ENCODE results near the gene HNRNPC. TPM values are rescaled to one million over a fixed set of nuclear protein-coding genes. Genes with fewer than 3 reads are reported as not detected.

HNRNPC gene
- total RNA-seq, 4 donors from 2014 or later: 192 to 343 (median 212) TPM

GRCh38 chr14:21191809-21192446 lies 77.3 kb downstream of the HNRNPC start:
- Histone ChIP-seq H3K9me3 (no peaks in the 10 kb centered on the region), H3K27me3 (no peaks in the 10 kb centered on the region), H3K4me3 (peak overlapping the region in 3 of 4 donors; percentile 26 to 45 (median 30)), H3K4me1 (peaks cover 0 to 11% (median 8%) of the 10 kb centered on the region in 4 donors), H3K27ac (no peak overlapping the region), H3K36me3 (no peaks in the 10 kb centered on the region)
- in situ Hi-C loops (cut with MboI; ENCODE audit: low pct_ligation_motif_present in 1 of 4, low pct_unique_long_range_greater_than_20kb in 1 of 4, low sequenced_read_pairs in 3 of 4) (no loop called here), intact Hi-C loops (cut with DNase I; ENCODE audit: low total_unique reads) (no loop called here)
- DNase-seq: peak; percentile 85
- no peak for TF ChIP-seq EP300 (IDR thresholded peaks at IDR 0.05; ENCODE audit: low read depth)
- TF ChIP-seq POLR2A (IDR thresholded peaks at IDR 0.05): no peak
- no peak for TF ChIP-seq POLR2AphosphoS5 (IDR thresholded peaks at IDR 0.05)
- no peak for TF ChIP-seq CTCF (IDR thresholded peaks at IDR 0.05)
- 9% methylated on average over 11 of the region's 19 CpGs; no CpG with 5 or more reads in 1 of the 2 donors for WGBS, 2 donors (ENCODE audit: low coverage in 1 of 2)

GRCh38 chr14:21191261-21191808 lies 77.9 kb downstream of the HNRNPC start:
- WGBS, 2 donors (ENCODE audit: low coverage in 1 of 2): 62 to 78% methylated on average over 2 to 7 of the region's 7 CpGs
- intact Hi-C loops (cut with DNase I; ENCODE audit: low total_unique reads) (no loop called here), in situ Hi-C loops (cut with MboI; ENCODE audit: low pct_ligation_motif_present in 1 of 4, low pct_unique_long_range_greater_than_20kb in 1 of 4, low sequenced_read_pairs in 3 of 4) (no loop called here)
- Histone ChIP-seq H3K4me3 (peak overlapping the region in 2 of 4 donors; percentile 30 to 45), H3K9me3 (no peaks in the 10 kb centered on the region), H3K36me3 (no peaks in the 10 kb centered on the region), H3K4me1 (peaks cover 0 to 11% (median 8%) of the 10 kb centered on the region in 4 donors), H3K27me3 (no peaks in the 10 kb centered on the region), H3K27ac (no peak overlapping the region)
- no peak for DNase-seq
- TF ChIP-seq POLR2A (IDR thresholded peaks at IDR 0.05) (no peak), EP300 (IDR thresholded peaks at IDR 0.05; ENCODE audit: low read depth) (no peak), CTCF (IDR thresholded peaks at IDR 0.05) (no peak), POLR2AphosphoS5 (IDR thresholded peaks at IDR 0.05) (no peak)

- intact Hi-C loops (cut with DNase I; ENCODE audit: low total_unique reads): no loop called here
- TF ChIP-seq EP300 (IDR thresholded peaks at IDR 0.05; ENCODE audit: low read depth): no peak
- TF ChIP-seq CTCF (IDR thresholded peaks at IDR 0.05): no peak
- no peak for TF ChIP-seq POLR2A (IDR thresholded peaks at IDR 0.05)
- TF ChIP-seq POLR2AphosphoS5 (IDR thresholded peaks at IDR 0.05): no peak
- Histone ChIP-seq H3K27ac (no peak overlapping the region), H3K4me3 (no peak overlapping the region), H3K36me3 (no peaks in the 10 kb centered on the region), H3K27me3 (no peaks in the 10 kb centered on the region), H3K4me1 (no peaks in the 10 kb centered on the region), H3K9me3 (peaks cover 0 to 4% of the 10 kb centered on the region in 2 donors)
- DNase-seq: no peak
- in situ Hi-C loops (cut with MboI; ENCODE audit: low pct_ligation_motif_present in 1 of 4, low pct_unique_long_range_greater_than_20kb in 1 of 4, low sequenced_read_pairs in 3 of 4): no loop called here
- WGBS, 2 donors (ENCODE audit: low coverage in 1 of 2): 17 to 43% methylated on average over 4 to 5 of the region's 5 CpGs
Observed at GRCh38 chr14:21185491-21185890, 83.8 kb downstream of the HNRNPC start.

DNA sequence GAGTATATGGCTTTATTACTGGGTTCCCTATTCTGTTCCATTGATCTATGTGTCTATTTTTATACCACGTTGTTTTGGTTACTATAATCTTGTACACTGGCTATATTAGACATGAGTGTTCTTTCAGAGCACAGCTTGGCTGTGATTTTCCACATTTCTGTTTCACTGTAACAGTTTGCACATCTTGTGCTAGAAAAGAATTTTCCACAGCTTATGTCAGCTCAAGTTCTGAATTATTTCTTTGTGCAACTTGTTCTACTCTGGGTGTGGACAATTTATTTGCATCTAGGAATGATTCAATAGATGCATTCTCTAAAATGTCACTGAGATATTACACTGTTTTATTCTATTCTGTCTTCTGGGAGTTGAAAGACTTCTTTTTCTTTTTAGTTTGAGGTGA lies 85.0 kb downstream of the HNRNPC start:
- Histone ChIP-seq H3K4me3 (no peak overlapping the region), H3K27me3 (no peaks in the 10 kb centered on the region), H3K4me1 (no peaks in the 10 kb centered on the region), H3K9me3 (peaks cover 0 to 4% of the 10 kb centered on the region in 2 donors), H3K27ac (no peak overlapping the region), H3K36me3 (no peaks in the 10 kb centered on the region)
- no peak for TF ChIP-seq POLR2A (IDR thresholded peaks at IDR 0.05)
- TF ChIP-seq POLR2AphosphoS5 (IDR thresholded peaks at IDR 0.05): no peak
- TF ChIP-seq CTCF (IDR thresholded peaks at IDR 0.05): no peak
- no peak for TF ChIP-seq EP300 (IDR thresholded peaks at IDR 0.05; ENCODE audit: low read depth)
- 43 to 56% methylated on average over 1 of the region's 1 CpG for WGBS, 2 donors (ENCODE audit: low coverage in 1 of 2)
- no peak for DNase-seq
- intact Hi-C loops (cut with DNase I; ENCODE audit: low total_unique reads): no loop called here
- in situ Hi-C loops (cut with MboI; ENCODE audit: low pct_ligation_motif_present in 1 of 4, low pct_unique_long_range_greater_than_20kb in 1 of 4, low sequenced_read_pairs in 3 of 4): no loop called here

Data from transverse colon (tissue), 4 donors.